Stimulated activated CD4-positive, alpha-beta T cell treated with anti-CD3 and anti-CD28 coated beads, Interleukin-1b, Interleukin-23, amount 100 ng/mL, for 24 hours (primary cell): ENCODE measurements around the gene NTRK2.

Experiments used
- DNase-seq, 4 experiments: peaks; one replicate each; pipeline ENCODE4 v3.0.0-alpha.2; 2020; ENCODE audit warnings: low read depth in 4 of 4, low spot score in 1 of 4

The NTRK2 gene

GRCh38 chr9:84815554-84815953 is 146.0 kb downstream of the NTRK2 start:
- no peak for DNase-seq

GRCh38 chr9:84817038-84817437 is 147.5 kb downstream of the NTRK2 start:
- DNase-seq, result no peak

GRCh38 chr9:84818791-84819190 is 149.3 kb downstream of the NTRK2 start:
- DNase-seq, result no peak

GRCh38 chr9:84819491-84819991 is 150.0 kb downstream of the NTRK2 start:
- DNase-seq, result no peak

GRCh38 chr9:84821431-84821830 is 151.9 kb downstream of the NTRK2 start:
- no peak for DNase-seq

- DNase-seq, result no peak
Observed at GRCh38 chr9:84822589-84823233, 153.2 kb downstream of the NTRK2 start.

GRCh38 chr9:84823421-84824271 is 154.1 kb downstream of the NTRK2 start:
- DNase-seq, result no peak

GRCh38 chr9:84827216-84827765 is 157.8 kb downstream of the NTRK2 start:
- no peak for DNase-seq

- DNase-seq, result no peak
Observed at GRCh38 chr9:84828046-84828445, 158.5 kb downstream of the NTRK2 start.

GRCh38 chr9:84829471-84829870 is 159.9 kb downstream of the NTRK2 start:
- DNase-seq, result no peak

- no peak for DNase-seq
Observed at GRCh38 chr9:84829997-84830696, 160.6 kb downstream of the NTRK2 start.

- no peak for DNase-seq
Observed at GRCh38 chr9:84831377-84831776, 161.8 kb downstream of the NTRK2 start.

- DNase-seq, result no peak
Observed at GRCh38 chr9:84832453-84832852, 162.9 kb downstream of the NTRK2 start.

- DNase-seq, result no peak
Observed at GRCh38 chr9:84834426-84834825, 164.9 kb downstream of the NTRK2 start.

- no peak for DNase-seq
Observed at GRCh38 chr9:84835745-84836144, 166.2 kb downstream of the NTRK2 start.

- no peak for DNase-seq
Observed at GRCh38 chr9:84838879-84839278, 169.3 kb downstream of the NTRK2 start.

GRCh38 chr9:84839541-84839940 is 170.0 kb downstream of the NTRK2 start:
- no peak for DNase-seq

GRCh38 chr9:84841931-84842330 is 172.4 kb downstream of the NTRK2 start:
- no peak for DNase-seq

GRCh38 chr9:84843175-84843824 is 173.8 kb downstream of the NTRK2 start:
- DNase-seq, result no peak

- no peak for DNase-seq
Observed at GRCh38 chr9:84845956-84846900, 176.7 kb downstream of the NTRK2 start.
